HCT116 (cell line): Measurements from ENCODE around the gene DEFB128. TPM values are rescaled to one million over a fixed set of nuclear protein-coding genes. Genes with fewer than 3 reads are reported as not detected.

ENCODE experiments used
- ATAC-seq: fragments of 200-7000 bp; cut with Tn5 transposase; 2 replicates; pipeline ENCODE4 v1.9.1; 2020; ENCODE audit warnings: mild to moderate bottlenecking, moderate library complexity
- BruUV-seq: library from RNA; stranded (reverse); fragments of 400-500 nt; replicated peaks from 2 replicates; lab custom pipeline; 2021; lab: Mats Ljungman, UMichigan
- CTCF ChIA-PET: fragments of 300-600 bp; sonication (Branson Sonifier 250); formaldehyde crosslinking; loops from one replicate; lab custom pipeline; 2021; ENCODE audit warnings: antibody characterized with exemption; lab: Charles Lee
- POLR2A ChIA-PET: fragments of 300-600, 350-600 bp; sonication (Branson Sonifier 250); formaldehyde crosslinking; loops from one replicate; lab custom pipeline; 2021; ENCODE audit warnings: antibody characterized with exemption; lab: Charles Lee
- RAD21 ChIA-PET, 2 experiments: fragments of 300-600 bp; sonication (Branson Sonifier 250); formaldehyde crosslinking; loops; one replicate each; lab custom pipeline; 2023; ENCODE audit warnings: low total read pairs in 2 of 2; ENCODE audit not compliant: uncharacterized antibody in 2 of 2, unreplicated experiment in 2 of 2, low non-redundant PET in 1 of 2; lab: Charles Lee
- DNase-seq: peaks from one replicate; pipeline ENCODE4 v3.0.0-alpha.2; 2010; ENCODE audit warnings: low read depth, low spot score
- H2AFZ ChIP-seq: fragments of 200-600 bp; shearing (Covaris generic), sonication (generic); 2 replicates; pipeline ENCODE4 v1.6.1; 2017; ENCODE audit warnings: low read depth, mixed run types, mixed read lengths, antibody characterized with exemption, low read length; ENCODE audit not compliant: poor library complexity, severe bottlenecking
- H3K27ac ChIP-seq: 2 replicates; pipeline ENCODE4 v1.5.1; 2012; ENCODE audit warnings: low read depth, low read length
- H3K27me3 ChIP-seq: fragments of 200-600 bp; sonication (generic); 2 replicates; pipeline ENCODE4 v1.6.1; 2016; ENCODE audit warnings: mixed run types, low read length, mixed read lengths; ENCODE audit not compliant: insufficient read depth
- H3K36me3 ChIP-seq, 2 experiments: fragments of 200-500 bp in 1 of 2; fragments of 200-600 bp in 1 of 2; sonication (Bioruptor generic) in 1 of 2; sonication (generic) in 1 of 2; 2 replicates each; pipeline versions ENCODE4 v1.5.1 to v1.6.1; 2014 to 2016; ENCODE audit warnings: low read length in 2 of 2, inconsistent platforms in 1 of 2, mixed read lengths in 1 of 2, mixed run types in 1 of 2; ENCODE audit not compliant: insufficient read depth in 2 of 2, control insufficient read depth in 1 of 2
- H3K4me1 ChIP-seq, 2 experiments: fragments of 200-600 bp in 1 of 2; sonication (generic) in 1 of 2; 2 replicates each; pipeline versions ENCODE4 v1.5.1 to v1.6.1; 2012 to 2017; ENCODE audit warnings: low read length in 2 of 2, inconsistent platforms in 1 of 2, mild to moderate bottlenecking in 1 of 2, mixed read lengths in 1 of 2, mixed run types in 1 of 2, moderate library complexity in 1 of 2; ENCODE audit not compliant: insufficient read depth in 2 of 2, control insufficient read depth in 1 of 2
- H3K4me2 ChIP-seq: fragments of 200-600 bp; sonication (generic); 2 replicates; pipeline ENCODE4 v1.6.1; 2017; ENCODE audit warnings: mixed run types, low read length, mixed read lengths
- H3K4me3 ChIP-seq, 2 experiments: fragments of 200-600 bp in 1 of 2; sonication (generic) in 1 of 2; replicated peaks in 1 of 2; 2 replicates each; pipeline ENCODE4 v1.5.1; 2011 to 2016; ENCODE audit warnings: low read length in 2 of 2, control low read depth in 1 of 2, low read depth in 1 of 2, mild to moderate bottlenecking in 1 of 2, mixed read lengths in 1 of 2, mixed run types in 1 of 2
- H3K79me2 ChIP-seq: fragments of 200-600 bp; sonication (generic); 2 replicates; pipeline ENCODE4 v1.6.1; 2017; ENCODE audit warnings: mild to moderate bottlenecking, mixed run types, low read length, moderate library complexity, mixed read lengths; ENCODE audit not compliant: insufficient read depth
- H3K9ac ChIP-seq: fragments of 200-600 bp; sonication (generic); 2 replicates; pipeline ENCODE4 v1.6.1; 2016; ENCODE audit warnings: low read length, mixed read lengths
- H3K9me2 ChIP-seq: fragments of 200-600 bp; sonication (generic), shearing (Covaris generic); 2 replicates; pipeline ENCODE4 v1.6.1; 2017; ENCODE audit warnings: mixed run types, mild to moderate bottlenecking, moderate library complexity; ENCODE audit not compliant: insufficient read depth
- H3K9me3 ChIP-seq, 2 experiments: fragments of 200-500 bp in 1 of 2; fragments of 200-600 bp in 1 of 2; sonication (Bioruptor generic) in 1 of 2; sonication (generic) in 1 of 2; 2 replicates each; pipeline ENCODE4 v1.6.1; 2014 to 2017; ENCODE audit warnings: low read length in 2 of 2, mixed read lengths in 2 of 2, inconsistent platforms in 1 of 2, low read depth in 1 of 2, mild to moderate bottlenecking in 1 of 2, mixed run types in 1 of 2, moderate library complexity in 1 of 2; ENCODE audit not compliant: control insufficient read depth in 1 of 2, insufficient read depth in 1 of 2
- H4K20me1 ChIP-seq: fragments of 200-600 bp; sonication (generic), shearing (Covaris generic); 2 replicates; pipeline ENCODE4 v1.6.1; 2017; ENCODE audit warnings: mixed run types, mild to moderate bottlenecking, moderate library complexity; ENCODE audit not compliant: insufficient read depth
- EZH2 ChIP-seq: fragments of 200-600 bp; sonication (generic); IDR thresholded peaks from 2 replicates; pipeline ENCODE4 v1.6.1; 2017; ENCODE audit warnings: antibody characterized with exemption, mixed run types
- SIN3A ChIP-seq: IDR thresholded peaks from 2 replicates; pipeline ENCODE4 v1.6.1; 2012; ENCODE audit warnings: low read depth
- TCF7L2 ChIP-seq: IDR thresholded peaks from 2 replicates; pipeline ENCODE4 v1.7.0; 2011; ENCODE audit warnings: borderline replicate concordance, inconsistent platforms; ENCODE audit not compliant: insufficient read depth, insufficient read length; ENCODE audit errors: extremely low read depth
- intact Hi-C: fragments of 100-400 bp; cut with micrococcal nuclease; formaldehyde crosslinking; loops from 2 replicates; pipeline ENCODE4 v1.10.0; 2022
- total RNA-seq: library from RNA; stranded (reverse); gene quantifications from one replicate; pipeline ENCODE4 v1.2.1, GENCODE V29; 2021; ENCODE audit not compliant: unreplicated experiment

Gene DEFB128
- total RNA-seq, 1 experiment from 2014 or later, result not detected

DNA sequence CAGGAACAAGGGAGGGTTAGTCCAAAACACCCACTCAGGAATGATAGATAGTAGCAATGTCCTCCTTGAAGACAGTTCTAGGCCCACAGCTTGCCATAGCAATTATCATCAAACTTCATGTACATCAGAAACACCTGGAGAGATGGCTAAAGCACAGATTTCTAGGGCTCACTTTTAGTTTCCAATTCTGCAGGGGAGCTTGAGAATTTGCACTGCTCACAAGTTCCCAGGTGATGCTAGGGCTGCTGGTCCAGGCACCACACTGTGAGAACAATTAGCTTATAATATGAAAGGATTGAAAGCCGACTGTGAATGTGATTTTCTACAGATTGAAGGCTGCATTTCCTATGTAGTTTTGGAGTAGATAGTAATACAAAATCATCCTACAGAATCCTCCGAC lies 43.6 kb downstream of the DEFB128 start:
- no peak overlapping the region for H3K9ac ChIP-seq
- H3K4me3 ChIP-seq, result no peak overlapping the region
- H3K4me1 ChIP-seq, result no peaks in the 10 kb centered on the region
- no peaks in the 10 kb centered on the region for H3K9me3 ChIP-seq
- H3K79me2 ChIP-seq, result no peaks in the 10 kb centered on the region
- H2AFZ ChIP-seq, result no peak overlapping the region
- TF ChIP-seq TCF7L2 (no peak), EZH2 (0 out of 2 replicates have a peak, but pooled peaks have one; percentile 59), SIN3A (no peak)
- POLR2A ChIA-PET, result no interaction called here
- H3K27me3 ChIP-seq, result peaks cover 38% of the 10 kb centered on the region
- CTCF ChIA-PET, result no interaction called here
- no peaks in the 10 kb centered on the region for H3K36me3 ChIP-seq
- no peak overlapping the region for H3K27ac ChIP-seq
- no peaks in the 10 kb centered on the region for H3K9me2 ChIP-seq
- BruUV-seq, result no TSS peak
- DNase-seq (no peak), ATAC-seq (no peak)
- RAD21 ChIA-PET, result no interaction called here
- intact Hi-C loops, result no loop called here
- no peak overlapping the region for H3K4me2 ChIP-seq
- H4K20me1 ChIP-seq, result no peaks in the 10 kb centered on the region

DNA sequence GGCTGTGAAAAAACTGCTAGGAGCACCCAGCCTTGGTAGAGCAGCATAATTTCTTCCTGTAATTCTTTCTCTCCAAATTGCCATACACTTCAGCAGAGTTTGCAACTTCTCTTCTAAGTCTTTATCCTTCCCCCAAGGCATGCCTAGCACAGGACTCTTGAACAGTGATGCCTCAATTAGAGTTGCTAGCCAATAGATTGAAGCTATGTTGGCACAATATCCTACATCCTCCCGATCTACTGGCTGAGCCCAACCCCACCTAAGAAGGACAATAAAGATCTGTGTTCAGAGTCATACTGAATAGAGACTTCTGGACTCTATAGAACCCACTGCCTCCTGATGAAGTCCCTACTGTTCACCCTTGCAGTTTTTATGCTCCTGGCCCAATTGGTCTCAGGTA lies 47.2 kb downstream of the DEFB128 start, which contains the start of gene DEFB126:
Gene DEFB126 (plus strand): TSS at position 301 of the 400 bp plus-strand sequence. CDS start 39 bp downstream, at position 340.
- Histone ChIP-seq H2AFZ (no peak within 1 kb of the TSS), H3K9ac (no peak within 1 kb of the TSS)
- CTCF ChIA-PET, result no interaction called here
- no peak for TF ChIP-seq EZH2
- TF ChIP-seq, all 23 proteins: peak for 0
- Histone ChIP-seq H3K27me3 (peaks cover 44% of the 10 kb centered on the region), H3K4me1 (no peaks in the 10 kb centered on the region), H3K79me2 (no peaks in the 10 kb centered on the region), H4K20me1 (no peaks in the 10 kb centered on the region), H3K4me3 (no peak within 1 kb of the TSS), H3K36me3 (no peaks in the 10 kb centered on the region), H3K9me3 (no peaks in the 10 kb centered on the region), H3K4me2 (no peak within 1 kb of the TSS), H3K9me2 (no peaks in the 10 kb centered on the region), H3K27ac (no peak within 1 kb of the TSS)
- RAD21 ChIA-PET, result no interaction called here
- intact Hi-C loops, result no loop called here
- DNase-seq (no peak), ATAC-seq (no peak)
- POLR2A ChIA-PET, result no interaction called here
- no TSS peak for BruUV-seq

Other genes starting within 250 kb of the DEFB128 start
- gene DEFB125, start 102.0 kb downstream of the DEFB128 start, total RNA-seq, result not detected
- not detected for gene DEFB126, start 47.1 kb downstream of the DEFB128 start, total RNA-seq
- gene DEFB127, start 32.3 kb downstream of the DEFB128 start, total RNA-seq, result not detected
- not detected for gene DEFB129, start 37.5 kb upstream of the DEFB128 start, total RNA-seq
- not detected for gene DEFB132, start 68.0 kb upstream of the DEFB128 start, total RNA-seq
- gene C20orf96, start 101.0 kb upstream of the DEFB128 start, total RNA-seq, result 22.1 TPM
- 19.3 TPM for gene ZCCHC3, start 107.9 kb upstream of the DEFB128 start, total RNA-seq
- 40.4 TPM for gene SOX12, start 135.8 kb upstream of the DEFB128 start, total RNA-seq
- gene NRSN2, start 157.4 kb upstream of the DEFB128 start, total RNA-seq, result 1.9 TPM
- gene TRIB3, start 191.0 kb upstream of the DEFB128 start, total RNA-seq, result 113 TPM
- 180 TPM for gene RBCK1, start 218.6 kb upstream of the DEFB128 start, total RNA-seq